Measurements from ENCODE around the gene COL15A1. TPM values are rescaled to one million over a fixed set of nuclear protein-coding genes. Genes with fewer than 3 reads are reported as not detected.

COL15A1 gene
- polyA plus RNA-seq, 1 donor (not counting 4 experiments of a cell fraction or from before 2014, with no cell fraction given) = not detected

- Histone ChIP-seq H4K20me1 (ENCODE audit: control insufficient read depth, extremely low read depth, insufficient read depth, low read length) (no peaks in the 10 kb centered on the region), H3K4me2 (ENCODE audit: control insufficient read depth, extremely low read depth, insufficient read depth, low read depth, low read length) (no peak overlapping the region), H3K27ac (ENCODE audit: control insufficient read depth, insufficient read depth, low read length) (no peak overlapping the region), H2AFZ (ENCODE audit: control insufficient read depth, low read length) (no peak overlapping the region), H3K27me3 (ENCODE audit: control insufficient read depth, extremely low read depth, insufficient read depth, low read length) (no peaks in the 10 kb centered on the region), H3K9me1 (ENCODE audit: control insufficient read depth, extremely low read depth, insufficient read depth, low read length) (peaks cover 2% of the 10 kb centered on the region), H3K36me3 (ENCODE audit: control insufficient read depth in 2 of 2, extremely low read depth in 1 of 2, insufficient read depth in 2 of 2, low read length in 2 of 2) (no peaks in the 10 kb centered on the region), H3K9me3 (ENCODE audit: control insufficient read depth, low read depth, low read length) (no peaks in the 10 kb centered on the region), H3K4me1 (ENCODE audit: control insufficient read depth, extremely low read depth, insufficient read depth, low read length) (peaks cover 17% of the 10 kb centered on the region), H3K4me3 (ENCODE audit: control insufficient read depth in 2 of 3, extremely low read depth in 1 of 3, insufficient read depth in 2 of 3, low read depth in 1 of 3, low read length in 3 of 3) (no peak overlapping the region), H3K79me2 (ENCODE audit: control insufficient read depth, insufficient read depth, low read length) (no peaks in the 10 kb centered on the region), H3K9ac (ENCODE audit: control insufficient read depth, extremely low read depth, insufficient read depth, low read length) (no peak overlapping the region)
- DNase-seq (ENCODE audit: low read depth, low spot score) (no peak), FAIRE-seq (no peak)
- TF ChIP-seq CTCF (optimal IDR thresholded peaks at IDR 0.05 in 1 of 3, IDR thresholded peaks at IDR 0.05 in 1 of 3, conservative IDR thresholded peaks at IDR 0.05 in 1 of 3; ENCODE audit: extremely low read depth in 1 of 3, insufficient read depth in 2 of 3, low read length in 3 of 3) (no peak), EZH2 (IDR thresholded peaks at IDR 0.05; ENCODE audit: low read length) (no peak)
- dilution Hi-C loops (cut with MboI; ENCODE audit: extremely low pct_ligation_motif_present, low sequenced_read_pairs) = no loop called here
These were observed 73.1 kb downstream of the COL15A1 start for GRCh38 chr9:99016681-99017387.

GRCh38 chr9:99018653-99019052 is 74.9 kb downstream of the COL15A1 start:
- H3K9me1 ChIP-seq (ENCODE audit: control insufficient read depth, extremely low read depth, insufficient read depth, low read length) = peaks cover 2% of the 10 kb centered on the region
- DNase-seq (ENCODE audit: low read depth, low spot score) (no peak), FAIRE-seq (no peak)
- H4K20me1 ChIP-seq (ENCODE audit: control insufficient read depth, extremely low read depth, insufficient read depth, low read length) = no peaks in the 10 kb centered on the region
- no peak overlapping the region for H3K4me2 ChIP-seq (ENCODE audit: control insufficient read depth, extremely low read depth, insufficient read depth, low read depth, low read length)
- H3K4me3 ChIP-seq (ENCODE audit: control insufficient read depth in 2 of 3, extremely low read depth in 1 of 3, insufficient read depth in 2 of 3, low read depth in 1 of 3, low read length in 3 of 3) = no peak overlapping the region
- H3K9me3 ChIP-seq (ENCODE audit: control insufficient read depth, low read depth, low read length) = no peaks in the 10 kb centered on the region
- dilution Hi-C loops (cut with MboI; ENCODE audit: extremely low pct_ligation_motif_present, low sequenced_read_pairs) = no loop called here
- H3K79me2 ChIP-seq (ENCODE audit: control insufficient read depth, insufficient read depth, low read length) = no peaks in the 10 kb centered on the region
- no peaks in the 10 kb centered on the region for H3K27me3 ChIP-seq (ENCODE audit: control insufficient read depth, extremely low read depth, insufficient read depth, low read length)
- no peak overlapping the region for H3K27ac ChIP-seq (ENCODE audit: control insufficient read depth, insufficient read depth, low read length)
- no peaks in the 10 kb centered on the region for H3K36me3 ChIP-seq (ENCODE audit: control insufficient read depth in 2 of 2, extremely low read depth in 1 of 2, insufficient read depth in 2 of 2, low read length in 2 of 2)
- no peak overlapping the region for H3K9ac ChIP-seq (ENCODE audit: control insufficient read depth, extremely low read depth, insufficient read depth, low read length)
- H3K4me1 ChIP-seq (ENCODE audit: control insufficient read depth, extremely low read depth, insufficient read depth, low read length) = peaks cover 17% of the 10 kb centered on the region
- H2AFZ ChIP-seq (ENCODE audit: control insufficient read depth, low read length) = no peak overlapping the region
- TF ChIP-seq EZH2 (IDR thresholded peaks at IDR 0.05; ENCODE audit: low read length) = no peak
- no peak for TF ChIP-seq CTCF (optimal IDR thresholded peaks at IDR 0.05 in 1 of 3, IDR thresholded peaks at IDR 0.05 in 1 of 3, conservative IDR thresholded peaks at IDR 0.05 in 1 of 3; ENCODE audit: extremely low read depth in 1 of 3, insufficient read depth in 2 of 3, low read length in 3 of 3)
